GM21723 (cell line): ENCODE measurements around the gene PIK3CG.
"Not testable (repeated sequence)": the region's sequence is repeated elsewhere in the genome, so short reads cannot be mapped to it uniquely, and the experiment has no call there.

Source experiments
- ATAC-seq: cut with Tn5 transposase; IDR thresholded peaks from one replicate; pipeline ENCODE4 v1.9.1; 2021; ENCODE audit warnings: mild to moderate bottlenecking, moderate library complexity; ENCODE audit not compliant: unreplicated experiment

PIK3CG gene

DNA sequence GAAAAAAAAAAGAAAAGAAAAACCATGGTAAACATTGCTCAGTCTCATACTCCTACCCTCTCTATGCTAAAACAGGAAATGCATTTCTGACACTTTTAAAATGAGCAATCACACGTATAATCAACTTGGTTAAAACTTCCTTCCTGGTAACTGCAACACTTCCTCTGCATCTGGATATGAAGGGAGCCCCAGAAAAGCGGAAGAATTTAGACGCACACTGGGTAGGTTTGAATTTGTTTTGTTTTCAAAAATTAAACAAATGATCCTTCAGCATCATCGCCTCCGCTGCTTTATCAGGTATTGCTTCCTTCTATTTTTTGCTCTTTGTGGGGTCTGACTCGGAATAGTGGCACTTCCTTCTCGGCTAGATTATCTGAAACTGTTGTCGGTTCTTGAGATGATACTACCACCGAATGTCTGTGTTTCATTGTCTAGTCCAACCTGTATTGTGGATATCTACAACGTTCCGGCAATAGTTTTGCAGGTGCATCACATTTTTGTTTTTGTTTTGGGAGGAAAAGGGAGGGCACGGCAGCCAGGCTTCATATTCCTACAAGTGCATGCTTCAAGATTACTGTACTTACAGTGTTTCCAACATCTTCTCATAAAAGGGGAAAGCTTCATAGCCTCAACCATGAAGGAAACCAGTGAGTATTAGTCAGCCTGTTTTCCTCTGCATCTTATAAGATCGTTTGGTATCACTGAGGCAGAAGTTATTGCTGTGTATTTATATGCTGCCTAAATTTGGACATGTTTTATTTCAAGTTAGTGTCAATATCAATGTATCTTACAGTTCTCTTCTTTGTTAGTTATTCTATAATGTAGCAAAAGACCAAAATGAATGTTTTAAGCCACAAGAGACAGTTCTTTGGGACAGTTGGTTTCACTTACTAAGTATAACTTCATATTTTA, at the start of gene PIK3CG:
PIK3CG (plus strand) TSS at position 153 of the 912 bp plus-strand sequence. CDS start 2,280 bp downstream, outside the sequence.
- peak; percentile 64 for ATAC-seq

DNA sequence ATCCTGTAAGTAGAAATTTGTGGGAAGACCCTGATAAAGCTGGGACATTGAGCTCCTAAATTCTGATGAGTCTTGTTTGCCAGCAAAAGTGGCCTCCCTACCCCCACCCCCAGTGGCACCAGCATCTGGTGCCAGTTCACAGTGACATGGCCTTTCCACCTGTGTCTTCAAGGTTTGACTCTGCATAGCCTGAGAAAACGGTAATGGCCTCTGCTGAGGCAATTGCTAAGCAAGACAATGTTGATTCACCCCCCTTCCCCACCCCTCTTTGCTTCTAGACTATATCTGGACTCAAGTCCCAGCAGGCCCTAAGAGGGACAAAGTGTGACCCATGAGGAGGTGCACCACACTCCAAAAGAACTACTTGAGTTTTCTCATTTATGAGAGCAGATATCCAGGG, 48.0 kb upstream of the PIK3CG start:
- no peak for ATAC-seq

DNA sequence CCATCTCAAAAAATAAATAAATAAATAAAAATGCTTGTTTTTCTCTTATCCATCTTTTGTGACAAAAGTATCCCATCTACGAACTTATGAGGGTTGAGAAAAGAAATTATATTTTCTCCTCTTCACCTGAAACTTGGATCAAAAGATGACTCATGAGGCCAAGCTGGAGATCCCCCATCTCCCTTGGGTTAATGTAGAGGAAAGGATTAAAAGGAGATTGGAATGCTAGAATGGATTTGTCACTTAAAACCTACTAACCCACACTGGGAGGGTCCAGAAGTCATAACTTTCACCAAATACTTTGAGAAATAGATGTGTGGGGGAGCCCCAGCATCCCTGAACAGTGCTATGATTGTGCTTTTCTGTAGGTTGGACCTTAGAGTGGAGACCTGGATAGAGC, 46.3 kb upstream of the PIK3CG start:
- ATAC-seq = no peak

DNA sequence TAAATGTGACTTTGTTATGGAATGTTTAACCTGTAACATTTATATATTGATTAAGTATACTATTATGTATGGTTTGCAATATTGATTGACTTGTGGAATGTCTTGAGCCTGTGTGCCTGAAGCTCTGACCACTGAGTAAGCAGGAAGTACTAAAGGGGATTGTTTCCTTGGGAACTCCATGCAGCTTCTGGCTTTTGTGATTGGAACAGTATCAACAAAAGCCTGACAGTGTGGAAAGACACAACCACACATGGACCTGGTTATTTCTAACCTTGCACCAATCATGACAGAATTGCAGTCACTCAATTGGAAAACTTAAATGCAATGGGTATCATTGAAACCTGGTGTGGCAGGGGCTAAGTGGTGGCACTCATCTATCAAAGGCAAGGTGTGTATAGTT, 45.5 kb upstream of the PIK3CG start:
- ATAC-seq = no peak

DNA sequence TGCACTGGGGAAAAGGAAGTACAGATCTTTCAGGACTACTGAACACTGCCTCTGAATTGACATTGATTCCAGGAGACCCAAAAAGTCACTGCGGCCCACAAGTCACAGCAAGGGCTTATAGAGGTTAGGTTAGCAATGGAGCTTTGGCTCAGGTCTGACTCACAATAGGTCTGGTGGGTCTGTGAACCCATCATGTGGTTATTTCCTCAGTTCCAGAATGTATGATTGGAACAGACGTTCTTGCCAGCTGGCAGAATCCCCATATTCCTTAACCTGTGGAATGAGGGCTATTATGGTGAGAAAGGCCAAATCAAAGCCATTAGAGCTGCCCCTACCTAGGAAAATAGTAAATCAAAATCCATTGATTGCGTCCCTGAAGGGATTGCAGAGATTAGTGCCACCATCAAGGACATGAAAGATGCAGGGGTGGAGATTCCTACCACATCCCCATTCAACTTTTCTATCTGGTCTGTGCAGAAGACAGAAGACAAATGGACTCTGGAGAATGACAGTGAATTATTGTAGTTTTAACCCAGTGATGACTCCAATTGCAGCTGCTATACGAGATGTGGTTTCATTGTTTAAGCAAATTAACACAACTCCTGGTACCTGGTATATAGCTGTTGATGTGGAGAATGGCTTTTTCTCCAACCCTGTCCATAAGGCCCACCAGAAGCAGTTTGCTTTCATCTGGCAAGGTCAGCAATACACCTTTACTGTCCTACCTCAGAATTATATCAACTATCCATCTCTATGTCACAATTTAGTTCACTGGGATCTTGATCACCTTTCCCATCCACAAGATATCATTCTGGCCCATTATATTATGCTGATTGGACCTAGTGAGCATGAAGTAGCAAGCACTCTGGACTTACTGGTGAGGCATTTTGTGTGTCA, 44.5 kb upstream of the PIK3CG start:
- no peak for ATAC-seq

GRCh38 chr7:106823631-106824030, 41.5 kb upstream of the PIK3CG start:
- ATAC-seq = no peak

GRCh38 chr7:106824458-106824857, 40.6 kb upstream of the PIK3CG start:
- no peak for ATAC-seq

- no peak for ATAC-seq
These were observed 37.5 kb upstream of the PIK3CG start for GRCh38 chr7:106827626-106828025.

- no peak for ATAC-seq
These were observed 35.6 kb upstream of the PIK3CG start for GRCh38 chr7:106829496-106829895.

- ATAC-seq = not testable (repeated sequence)
These were observed 34.2 kb upstream of the PIK3CG start for GRCh38 chr7:106830896-106831295.

DNA sequence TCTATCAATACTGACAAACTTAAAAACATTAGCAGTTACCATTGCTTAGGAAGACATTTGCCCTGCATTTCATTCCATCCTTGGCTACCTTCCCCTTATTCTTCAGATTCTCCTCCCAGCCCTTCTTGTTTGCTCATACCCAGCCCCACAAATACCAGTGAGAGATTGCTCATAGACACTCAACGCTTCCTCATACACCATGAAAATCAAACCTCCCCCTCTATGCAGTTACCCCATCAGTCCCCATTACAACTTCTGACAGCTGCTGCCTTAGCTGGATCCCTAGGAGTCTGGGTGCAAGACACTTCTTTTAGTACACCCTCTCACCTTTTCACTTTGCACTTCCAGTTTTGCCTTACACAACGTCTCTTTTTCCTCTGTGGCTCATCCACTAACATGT, 28.3 kb upstream of the PIK3CG start:
- no peak for ATAC-seq

DNA sequence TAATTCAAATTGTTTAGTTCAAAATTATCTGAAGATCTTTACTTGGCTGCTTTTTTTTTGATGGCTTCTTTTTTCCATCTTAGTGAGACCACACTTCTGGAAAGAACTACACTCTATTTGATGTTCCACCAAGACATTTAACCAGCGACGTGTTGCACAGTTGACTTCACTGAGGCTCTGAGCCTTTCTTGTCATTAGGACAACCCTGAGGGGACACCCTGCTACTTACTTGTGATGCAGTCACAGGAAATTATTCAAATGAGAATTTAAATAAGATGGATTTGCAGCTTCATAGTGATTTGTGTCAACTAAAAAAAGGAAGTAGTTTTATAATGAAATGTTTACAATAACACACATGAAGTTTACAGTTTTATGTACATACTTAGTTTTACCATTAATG, 25.6 kb upstream of the PIK3CG start:
- no peak for ATAC-seq

DNA sequence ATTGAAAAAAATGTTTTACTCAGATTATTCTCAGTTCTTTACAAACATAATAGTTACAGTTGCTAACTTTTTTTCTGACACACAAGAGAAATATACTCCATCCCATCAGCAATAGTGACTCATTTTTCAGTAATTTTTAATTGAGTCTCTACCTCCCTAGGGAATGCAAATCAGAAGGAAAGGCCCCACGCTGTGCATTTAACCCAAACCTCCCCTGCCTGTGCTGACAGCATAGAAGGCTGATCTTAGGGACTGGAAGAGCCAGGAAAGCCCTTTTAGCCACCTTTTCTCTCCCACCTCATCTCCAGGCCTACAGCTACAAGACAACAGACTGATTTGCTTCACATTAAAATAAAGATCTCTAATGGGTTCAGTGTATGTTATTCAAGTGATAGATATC, 24.7 kb upstream of the PIK3CG start:
- ATAC-seq = no peak

DNA sequence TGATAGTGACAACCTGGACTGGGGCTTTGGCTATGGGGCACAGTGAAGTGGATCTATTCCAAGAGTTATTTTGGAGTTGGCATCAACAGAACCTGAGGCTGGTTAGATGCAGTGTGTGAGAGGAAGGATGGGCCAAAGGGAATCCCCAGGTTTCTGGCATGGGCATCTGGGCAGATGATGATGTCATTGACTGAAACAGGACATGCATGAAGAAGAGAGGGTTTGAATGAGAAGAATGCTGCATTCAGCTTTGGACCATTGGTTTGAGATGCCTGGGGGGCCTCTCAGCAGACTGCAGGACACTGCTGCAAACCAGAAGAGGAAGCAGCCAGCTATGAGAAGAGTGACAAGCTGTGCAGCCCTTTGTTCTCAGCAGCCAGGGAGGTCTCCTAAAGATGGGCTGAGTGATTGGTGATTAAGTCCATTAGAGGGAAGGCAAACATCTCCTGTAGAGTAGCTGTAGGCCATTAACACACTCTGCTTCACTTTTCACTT, 23.1 kb upstream of the PIK3CG start:
- no peak for ATAC-seq

DNA sequence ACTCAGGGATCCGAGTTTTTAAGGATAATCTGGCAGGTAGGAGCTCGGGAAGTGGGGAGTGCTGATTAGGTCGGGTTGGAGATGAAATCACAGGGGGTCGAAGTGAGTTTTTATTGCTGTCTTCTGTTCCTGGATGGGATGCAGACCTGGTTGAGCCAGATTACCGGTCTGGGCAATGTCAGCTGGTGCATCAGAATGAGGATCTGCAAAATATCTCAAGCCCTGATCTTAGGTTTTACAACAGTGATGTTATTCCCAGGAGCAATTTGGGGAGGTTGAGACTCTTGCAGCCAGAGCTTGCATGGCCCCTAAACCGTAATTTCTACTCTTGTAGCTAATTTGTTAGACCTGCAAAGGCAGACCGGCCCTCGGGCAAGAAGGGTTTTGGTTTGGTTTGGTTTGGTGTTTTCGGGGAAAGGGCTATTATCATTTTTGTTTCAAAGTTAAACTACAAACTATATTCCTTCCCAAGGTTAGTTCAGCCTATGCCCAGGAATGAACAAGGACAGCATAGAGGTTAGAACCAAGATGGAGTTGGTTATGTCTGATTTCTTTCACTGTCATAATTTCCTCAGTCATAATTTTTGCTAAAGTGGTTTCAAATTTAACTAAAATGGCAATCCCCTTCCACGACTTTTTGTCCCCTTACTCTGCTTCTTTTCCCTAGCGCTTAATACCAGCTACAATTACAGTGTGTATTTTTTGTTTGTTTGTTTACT, 20.6 kb upstream of the PIK3CG start:
- no peak for ATAC-seq

- no peak for ATAC-seq
These were observed 17.0 kb upstream of the PIK3CG start for GRCh38 chr7:106848049-106848448.

- ATAC-seq = no peak
These were observed 16.1 kb upstream of the PIK3CG start for GRCh38 chr7:106848851-106849442.

DNA sequence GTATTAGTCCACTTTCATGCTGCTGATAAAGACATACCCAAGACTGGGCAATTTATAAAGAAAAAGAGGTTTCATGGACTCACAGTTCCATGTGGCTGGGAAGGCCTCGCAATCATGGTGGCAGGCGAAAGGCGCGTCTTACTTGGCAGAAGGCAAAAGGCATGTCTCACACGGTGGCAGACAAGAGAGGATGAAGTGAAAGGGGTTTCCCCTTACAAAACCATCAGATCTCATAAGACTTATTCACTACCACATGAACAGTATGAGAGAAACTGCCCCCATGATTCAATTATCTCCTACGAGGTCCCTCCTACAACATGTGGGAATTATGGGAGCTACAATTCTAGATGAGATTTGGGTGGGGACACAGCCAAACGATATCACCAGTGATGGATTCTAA, 13.4 kb upstream of the PIK3CG start:
- ATAC-seq = not testable (repeated sequence)

DNA sequence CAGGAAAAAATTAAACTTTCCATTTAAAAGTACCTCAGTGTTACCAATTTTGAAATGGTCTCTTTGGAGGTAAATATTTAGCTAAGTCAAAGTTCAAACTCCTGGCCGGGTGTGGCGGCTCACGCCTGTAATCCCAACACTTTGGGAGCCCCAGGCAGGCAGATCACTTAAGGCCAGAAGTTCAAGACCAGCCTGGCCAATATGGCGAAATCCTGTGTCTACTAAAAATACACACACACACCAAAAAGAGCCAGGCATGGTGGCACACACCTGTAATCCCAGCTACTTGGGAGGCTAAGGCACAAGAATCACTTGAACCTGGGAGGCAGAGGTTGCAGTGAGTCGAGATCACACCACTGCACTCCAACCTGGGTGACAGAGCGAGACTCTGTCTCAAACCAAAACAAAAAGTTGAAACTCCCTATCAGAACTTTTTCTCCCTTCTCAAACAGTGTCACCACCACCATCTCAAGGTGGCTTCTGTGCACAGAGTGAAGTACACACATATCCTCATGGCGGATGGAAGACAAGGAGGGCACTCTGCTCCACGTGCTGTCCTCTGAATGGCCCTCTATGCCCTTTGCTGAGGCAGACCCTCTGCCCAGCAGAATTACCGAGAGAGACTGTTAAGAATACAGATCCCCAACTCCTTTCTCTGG, 11.7 kb upstream of the PIK3CG start:
- no peak for ATAC-seq

DNA sequence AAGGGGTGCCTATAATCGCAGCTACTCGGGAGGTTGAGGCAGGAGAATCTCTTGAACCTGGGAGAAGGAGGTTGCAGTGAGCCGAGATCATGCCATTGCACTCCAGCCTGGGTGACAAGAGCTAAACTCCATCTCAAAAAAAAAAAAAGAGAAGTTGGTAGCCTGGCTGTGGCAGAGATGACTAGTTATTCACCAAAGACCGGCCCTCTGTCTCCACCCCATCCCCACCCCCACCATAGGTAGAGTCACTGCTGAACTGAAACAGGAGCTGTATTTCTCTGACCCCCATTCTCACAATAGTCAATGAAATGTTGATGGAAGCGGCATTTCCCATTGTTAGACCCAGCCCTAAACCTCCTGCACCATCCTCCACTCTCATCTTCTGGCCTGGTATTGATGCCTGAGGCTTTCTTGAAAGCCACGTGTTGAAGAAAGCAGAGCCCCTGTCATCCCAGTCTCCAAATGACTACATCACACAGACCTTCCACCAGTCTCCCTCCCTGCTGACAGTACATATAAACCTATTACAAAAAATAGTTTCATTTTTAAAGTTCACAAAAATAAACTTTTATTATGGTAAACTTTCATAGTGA, 9.4 kb upstream of the PIK3CG start:
- no peak for ATAC-seq
